Stimulated activated CD4-positive, alpha-beta T cell treated with anti-CD3 and anti-CD28 coated beads, Interleukin-2, amount 100 ng/mL, for 4 hours (primary cell): ENCODE measurements around the gene SLC43A3.

Experiments used
- DNase-seq: peaks from one replicate; pipeline ENCODE4 v3.0.0-alpha.2; 2020; ENCODE audit warnings: low read depth

SLC43A3 gene

DNA sequence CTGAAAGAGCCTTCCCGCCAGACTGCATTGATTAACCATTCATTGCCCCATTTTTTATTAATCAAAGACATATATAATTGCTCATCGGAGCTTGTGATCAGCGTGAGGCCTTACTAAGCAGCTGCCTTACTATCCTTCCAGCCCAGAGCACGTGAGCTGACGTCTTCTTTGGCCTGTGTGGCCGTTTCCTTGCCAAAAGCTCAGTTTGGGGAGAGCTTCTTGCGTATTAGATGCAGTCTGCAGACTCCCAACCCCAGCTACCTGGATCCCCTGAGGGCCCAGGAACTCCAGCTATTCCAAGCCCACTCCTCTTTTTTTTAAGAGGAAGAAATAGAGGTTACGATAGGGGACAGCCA is 784 bp upstream of the SLC43A3 start:
- DNase-seq, result no peak

DNA sequence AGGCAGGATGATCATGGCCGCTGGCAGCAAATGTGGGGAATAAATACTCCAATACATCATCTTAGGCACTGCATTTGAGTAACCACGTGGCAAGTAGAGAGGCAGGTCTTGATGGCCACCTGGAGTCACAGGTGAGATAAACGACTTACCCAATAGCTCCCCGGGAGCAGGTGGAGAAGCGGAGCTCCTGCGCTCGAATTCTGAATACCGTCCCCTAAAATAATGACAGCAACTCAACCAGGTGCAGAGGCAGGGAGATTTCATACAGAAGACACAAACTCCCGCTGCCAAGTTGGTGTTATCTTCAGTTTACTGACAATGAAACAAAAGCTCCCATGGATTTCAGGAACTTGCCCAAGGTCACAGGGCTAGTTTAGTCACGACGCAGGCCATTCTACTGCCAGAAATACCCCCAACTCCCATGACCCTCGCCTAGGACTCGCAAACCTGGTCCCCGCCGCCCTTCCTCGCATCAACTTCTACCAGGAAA is 437 bp downstream of the SLC43A3 start:
- DNase-seq, result no peak

DNA sequence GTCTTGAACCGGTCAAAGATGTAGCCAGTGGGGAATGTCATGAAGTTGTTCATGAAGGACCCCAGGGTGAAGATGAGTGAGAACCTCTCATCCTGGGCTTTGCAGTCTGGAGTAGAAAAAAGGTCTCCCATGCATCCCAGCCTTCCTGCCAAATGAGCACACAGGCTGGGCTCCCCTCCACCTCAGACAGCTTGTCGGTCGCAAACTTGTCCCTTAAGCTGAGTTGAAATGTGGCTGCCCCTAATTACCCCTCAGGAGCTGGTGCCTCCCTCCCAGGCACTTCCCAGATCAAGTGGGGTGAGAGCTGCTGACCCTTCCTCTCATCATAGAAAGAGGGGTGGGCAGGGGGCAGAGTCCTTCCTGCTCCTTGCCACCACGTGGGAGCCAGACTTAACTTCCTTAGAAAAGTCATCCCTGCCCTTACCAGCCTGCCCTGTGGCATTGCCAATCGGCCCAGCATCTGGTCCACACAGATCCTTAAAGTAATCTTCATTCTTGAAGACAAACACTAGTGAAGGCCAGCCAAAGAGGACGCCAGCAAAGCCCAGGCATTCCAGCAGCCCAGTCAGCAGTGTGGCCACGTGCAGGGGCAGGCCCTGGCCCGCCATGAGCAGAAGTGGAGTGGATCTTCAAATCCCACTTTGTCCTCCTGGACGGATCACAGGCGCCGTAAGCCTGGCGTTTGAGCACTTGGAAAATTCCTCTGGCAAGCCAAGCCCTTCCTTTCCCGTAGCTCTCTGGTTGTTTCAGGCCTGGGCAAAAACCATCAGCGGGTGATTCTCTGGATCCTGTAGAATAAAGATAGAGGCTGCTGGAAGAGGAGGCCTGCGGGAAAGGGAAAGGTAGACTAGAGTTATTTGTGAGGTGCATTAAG is 1.1 kb downstream of the SLC43A3 start:
- DNase-seq, result no peak

DNA sequence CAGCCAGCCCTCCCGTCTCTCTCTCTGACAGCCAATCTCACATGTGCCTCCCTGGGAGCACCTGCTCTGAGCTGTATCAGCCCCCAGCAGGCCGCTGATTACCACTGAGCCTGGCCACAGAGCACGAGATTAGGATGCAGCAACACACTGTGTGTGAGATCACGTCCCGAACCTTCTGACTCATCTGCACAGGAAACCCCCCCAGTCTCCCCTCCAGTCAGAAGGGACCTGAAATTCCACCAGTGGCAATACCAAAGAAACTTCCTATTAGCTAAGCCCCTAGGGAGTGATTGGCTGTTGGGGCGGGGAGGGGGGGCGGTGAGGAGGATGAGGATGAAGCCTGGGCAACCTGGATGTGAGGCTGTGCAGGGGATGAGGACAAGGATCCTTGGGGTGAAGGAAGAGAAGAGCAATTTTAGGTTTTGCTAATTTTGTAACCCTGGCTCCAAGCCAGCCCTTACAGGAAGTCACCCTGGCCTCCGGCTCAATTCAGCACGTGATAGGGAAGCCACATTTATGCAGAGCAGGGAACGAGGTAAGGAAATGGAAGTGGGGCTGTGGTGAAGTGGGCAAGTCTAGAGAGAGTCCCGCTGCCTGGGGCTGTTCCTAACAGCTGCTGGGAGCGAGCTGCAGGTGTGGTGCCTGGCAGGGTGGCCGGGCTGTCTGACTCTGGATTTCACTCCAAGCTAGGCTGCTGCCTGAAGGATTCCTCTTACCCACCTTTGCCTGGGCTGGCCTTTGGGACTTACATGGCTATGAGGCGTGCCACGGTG is 1.9 kb downstream of the SLC43A3 start:
- peak; percentile 89 for DNase-seq

DNA sequence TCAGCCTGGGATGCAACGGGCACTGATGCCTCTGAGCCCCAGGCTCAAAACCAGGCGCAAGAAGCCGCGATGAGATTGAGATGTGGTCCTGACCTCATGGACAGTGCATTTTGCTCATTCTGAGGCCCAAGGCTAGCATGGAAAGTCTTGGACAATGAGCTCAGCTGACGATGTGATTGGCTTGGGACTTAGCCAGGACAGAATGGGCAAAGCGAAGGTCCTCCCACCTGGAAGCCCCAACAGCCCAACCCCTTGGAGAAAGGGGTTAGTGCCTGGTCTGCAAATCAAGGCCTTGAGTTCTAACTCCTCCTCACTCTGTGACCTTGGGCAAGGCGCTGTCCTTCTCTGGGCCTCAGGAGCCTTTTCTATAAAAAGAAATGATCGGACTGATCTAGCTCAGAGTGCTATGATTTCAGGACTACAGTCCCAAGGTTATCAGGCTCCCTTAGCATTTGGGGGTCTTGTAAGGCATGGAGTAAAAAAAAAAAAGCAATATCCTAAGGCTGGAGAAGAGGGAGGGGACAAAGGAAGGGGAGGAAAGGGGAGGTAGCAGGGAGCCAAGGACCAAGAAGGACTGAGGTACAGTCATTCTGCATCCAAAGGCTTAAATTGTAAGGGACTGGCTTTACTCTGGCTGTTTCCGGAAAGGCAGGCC is 2.7 kb downstream of the SLC43A3 start:
- DNase-seq, result no peak

DNA sequence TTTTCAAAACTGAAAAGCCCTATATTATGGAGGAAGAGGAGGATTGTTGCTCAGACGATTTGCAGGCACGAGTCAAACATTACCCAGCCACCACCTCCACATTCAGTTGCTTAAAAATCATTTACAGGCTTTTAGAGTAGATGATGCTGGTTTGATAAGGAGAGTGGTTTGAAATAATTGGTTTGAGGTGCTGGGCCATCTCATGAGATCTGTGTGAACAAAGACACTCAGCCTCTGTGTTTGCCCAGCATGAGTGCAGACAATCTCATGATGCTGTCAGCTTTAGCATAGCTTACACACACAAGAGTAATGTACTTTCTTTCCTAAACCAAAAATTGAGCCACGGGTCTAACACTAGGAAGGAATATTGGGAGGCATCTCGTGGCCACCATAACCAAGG is 4.3 kb downstream of the SLC43A3 start:
- DNase-seq, result no peak

DNA sequence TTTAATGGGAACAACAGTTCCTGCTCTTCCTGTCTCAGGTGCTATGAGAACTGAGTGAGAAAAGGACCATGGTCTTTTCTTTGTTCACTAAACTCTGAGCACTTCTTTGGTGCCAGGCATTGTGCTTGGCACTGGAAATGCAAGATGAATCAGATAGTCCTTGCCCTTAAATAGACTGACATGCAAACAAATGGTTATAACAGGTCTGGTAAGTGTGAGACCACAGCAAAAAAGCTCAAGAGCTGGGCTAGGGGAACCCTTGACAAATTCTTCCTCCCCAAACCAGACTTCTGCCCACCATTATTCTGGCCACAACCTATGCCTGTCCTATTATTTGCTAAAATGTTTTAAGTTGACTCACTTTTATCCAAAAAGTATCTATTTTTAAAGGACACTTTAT is 5.1 kb downstream of the SLC43A3 start:
- DNase-seq, result no peak

DNA sequence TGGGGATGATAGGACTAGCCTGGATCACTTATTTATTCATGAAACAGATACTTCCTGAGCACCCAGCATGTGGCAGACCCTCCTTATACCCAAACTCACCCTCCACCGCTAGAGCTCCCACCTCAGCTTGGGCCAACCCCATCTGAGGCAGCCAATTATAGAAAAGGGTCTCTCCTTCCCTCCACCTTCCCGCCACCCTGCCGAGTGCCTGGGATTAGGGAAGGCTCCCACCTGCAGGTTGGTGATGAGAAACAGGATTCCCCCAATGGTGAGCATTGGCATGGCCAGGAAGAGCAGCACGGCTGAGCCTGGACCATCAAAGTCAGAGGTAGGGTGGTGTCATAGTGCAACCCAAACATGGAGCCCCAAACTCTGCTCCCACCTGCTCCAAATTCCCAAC is 5.9 kb downstream of the SLC43A3 start:
- DNase-seq, result no peak

DNA sequence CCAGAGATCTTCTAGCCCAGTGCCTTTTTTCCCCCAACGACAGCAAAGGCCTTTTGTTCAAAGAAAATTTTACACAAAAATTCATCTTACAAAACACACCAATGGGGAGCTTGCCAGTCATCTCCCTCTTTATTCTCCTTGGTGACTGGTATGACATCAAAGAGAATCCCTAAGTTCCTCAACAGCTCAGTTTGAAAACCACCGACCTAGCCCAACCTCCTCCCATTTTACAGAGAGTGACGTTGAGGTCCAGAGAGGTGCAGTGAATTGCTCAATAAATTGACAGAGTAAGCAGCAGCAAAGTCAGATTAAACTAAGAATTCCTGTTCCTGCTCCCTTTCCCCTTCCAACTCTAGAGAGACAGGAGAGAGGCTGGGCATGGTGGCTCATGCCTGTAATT is 7.8 kb downstream of the SLC43A3 start:
- DNase-seq, result no peak

DNA sequence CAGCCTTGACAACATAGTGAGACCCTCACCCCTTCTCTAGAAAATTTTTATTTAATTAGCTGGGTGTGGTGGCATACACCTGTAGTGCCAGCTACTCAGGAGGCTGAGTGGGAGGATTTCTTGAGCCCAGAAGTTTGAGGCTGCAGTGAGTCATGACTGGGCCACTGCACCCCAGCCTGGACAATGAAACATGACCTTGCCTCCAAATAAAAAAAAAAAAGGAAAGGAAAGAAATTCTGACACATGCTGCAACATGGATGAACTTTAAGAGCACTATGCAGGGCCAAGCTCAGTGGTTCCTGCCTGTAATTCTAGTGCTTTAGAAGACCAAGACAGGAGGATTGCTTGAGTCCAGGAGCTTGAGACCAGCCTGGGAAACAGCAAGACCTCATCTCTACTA is 8.8 kb downstream of the SLC43A3 start:
- no peak for DNase-seq

DNA sequence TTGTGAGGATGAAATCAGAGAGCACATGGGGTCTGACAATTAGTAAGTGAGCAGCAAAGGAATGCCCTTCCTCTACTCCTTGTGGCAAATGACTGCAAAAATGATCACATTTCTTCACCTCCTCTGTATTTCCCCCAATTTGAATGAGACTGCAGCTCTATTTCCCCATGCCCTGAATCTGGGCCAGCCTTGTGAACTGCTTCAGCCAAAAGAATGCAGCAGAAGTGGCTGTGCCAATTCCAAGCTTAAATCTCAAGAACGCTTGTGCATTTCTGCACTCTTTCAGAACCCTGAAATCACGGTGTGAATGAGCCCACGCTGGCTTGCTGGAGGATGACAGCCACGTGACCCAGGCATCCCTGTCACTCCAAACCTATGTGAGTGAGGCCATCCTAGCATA is 9.9 kb downstream of the SLC43A3 start:
- DNase-seq, result no peak

DNA sequence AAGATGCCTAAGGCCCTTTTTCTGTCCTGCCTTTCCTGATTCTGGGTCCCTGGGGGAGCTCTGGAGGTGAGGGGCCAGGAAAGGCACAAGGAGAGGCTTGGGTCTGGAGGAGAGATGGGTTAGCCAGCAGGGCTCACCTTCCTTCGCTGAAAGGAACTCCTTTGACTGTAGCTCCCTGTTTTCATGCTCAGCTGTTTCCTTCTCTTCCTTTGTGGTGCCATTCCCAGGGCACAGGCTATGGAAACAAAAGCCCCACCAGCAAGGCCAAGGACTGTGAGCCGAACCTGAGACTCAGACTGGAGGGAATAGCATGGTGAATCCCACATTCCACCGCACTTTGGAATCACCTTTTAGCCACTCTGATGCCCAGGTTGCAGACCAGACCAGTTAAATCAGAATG is 10.5 kb downstream of the SLC43A3 start:
- no peak for DNase-seq

DNA sequence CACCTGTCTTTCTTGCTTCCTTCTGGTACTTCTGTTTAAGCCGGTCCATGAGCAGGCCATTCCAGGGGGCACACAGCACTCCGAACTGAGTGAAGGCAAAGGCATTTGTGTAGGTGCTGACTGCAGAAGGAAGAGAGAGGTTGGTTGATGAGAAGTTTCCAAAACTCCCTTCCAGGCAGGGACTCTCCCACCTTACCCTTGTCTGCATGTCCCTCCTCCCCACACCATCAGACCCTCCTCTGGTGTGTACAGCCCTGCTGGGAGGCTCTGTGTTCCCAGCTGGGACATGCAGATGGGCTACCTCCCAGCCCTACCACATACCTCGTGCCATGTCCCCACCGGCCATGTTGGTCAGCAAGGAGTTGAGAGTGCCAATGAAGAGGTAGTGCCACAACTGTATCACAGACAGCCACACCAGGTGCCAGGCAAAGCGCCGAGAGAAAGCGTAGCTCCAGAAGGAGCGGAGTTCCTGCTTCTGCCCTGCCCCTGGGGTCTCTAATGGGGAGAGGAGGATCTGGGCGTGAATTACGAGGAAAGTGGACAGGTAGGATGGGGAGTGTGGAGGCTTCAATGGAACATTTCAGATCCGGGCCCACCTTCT is 12.2 kb downstream of the SLC43A3 start:
- no peak for DNase-seq

DNA sequence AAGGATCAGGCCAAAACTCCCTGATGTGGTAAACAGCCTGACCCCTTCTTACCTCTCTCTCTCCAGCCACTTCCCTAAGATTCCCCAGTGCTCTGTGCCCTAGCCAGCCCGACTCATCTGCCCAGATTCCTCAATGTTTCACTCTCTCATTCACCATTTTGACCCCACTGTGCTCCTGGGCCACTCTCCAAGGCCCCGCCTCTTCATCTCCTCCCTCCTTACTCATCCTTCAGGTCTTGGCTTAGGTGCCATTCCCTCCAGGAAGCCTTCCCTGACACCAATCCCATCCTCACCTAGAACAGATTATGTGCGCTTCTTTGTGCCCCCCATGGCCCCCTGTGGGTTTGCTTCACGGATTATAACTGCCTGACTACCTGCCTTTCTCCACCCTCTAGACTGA is 13.2 kb downstream of the SLC43A3 start:
- DNase-seq, result no peak

DNA sequence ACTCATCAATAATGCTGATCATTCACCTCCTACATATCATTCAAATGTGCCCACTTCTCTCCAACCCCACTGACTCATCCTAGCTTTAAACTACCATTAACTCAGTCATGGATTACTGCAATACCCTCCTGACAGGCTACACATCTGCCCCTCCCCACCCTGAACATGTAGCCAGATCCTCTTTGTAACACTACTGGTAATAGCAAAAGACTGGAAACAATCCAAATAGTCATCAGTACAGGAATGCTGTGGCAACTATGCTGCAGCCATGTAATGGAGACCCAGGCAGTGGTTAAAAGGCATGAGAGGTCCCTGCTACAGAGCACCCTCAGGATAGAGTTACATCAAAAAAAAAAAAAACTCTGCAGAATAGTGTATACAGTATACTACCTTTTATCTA is 16.6 kb downstream of the SLC43A3 start:
- DNase-seq, result no peak

DNA sequence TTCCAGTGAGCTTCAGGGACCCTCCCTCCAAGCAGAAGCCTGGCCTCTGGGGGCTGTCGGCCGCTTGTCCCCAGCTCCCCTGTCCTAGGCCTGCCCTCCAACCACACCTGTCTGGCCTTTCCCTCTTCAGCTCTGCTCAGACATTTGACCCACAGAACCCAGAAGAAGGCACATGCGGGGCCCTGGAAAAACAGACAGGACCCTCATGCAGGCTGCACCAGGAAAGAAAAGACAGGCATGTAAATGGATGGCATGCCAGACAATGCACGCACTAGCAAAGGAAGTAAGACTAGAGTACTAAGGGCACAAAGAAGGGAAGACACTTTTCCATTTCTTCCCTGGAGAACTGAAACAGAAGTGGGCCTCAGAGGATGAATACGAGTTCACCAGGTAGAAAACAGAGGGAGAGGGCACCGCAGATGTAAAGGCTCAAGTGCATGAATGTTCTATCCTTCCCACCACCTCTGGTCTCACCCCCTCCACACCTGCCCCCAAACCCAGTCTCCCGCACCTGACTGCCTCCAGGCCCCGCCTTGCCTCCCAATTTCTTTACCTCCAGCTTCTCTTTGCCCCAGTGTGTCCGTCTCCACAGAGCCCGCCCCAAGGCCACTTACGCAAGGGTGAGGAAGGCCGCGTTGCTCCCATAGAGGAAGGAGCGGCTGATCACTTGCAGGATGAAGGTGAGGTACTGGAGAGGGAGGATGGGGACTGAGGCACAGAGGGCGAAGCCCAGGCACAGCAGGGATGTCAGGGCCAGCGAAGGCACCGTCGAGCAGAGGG is 17.4 kb downstream of the SLC43A3 start:
- no peak for DNase-seq

DNA sequence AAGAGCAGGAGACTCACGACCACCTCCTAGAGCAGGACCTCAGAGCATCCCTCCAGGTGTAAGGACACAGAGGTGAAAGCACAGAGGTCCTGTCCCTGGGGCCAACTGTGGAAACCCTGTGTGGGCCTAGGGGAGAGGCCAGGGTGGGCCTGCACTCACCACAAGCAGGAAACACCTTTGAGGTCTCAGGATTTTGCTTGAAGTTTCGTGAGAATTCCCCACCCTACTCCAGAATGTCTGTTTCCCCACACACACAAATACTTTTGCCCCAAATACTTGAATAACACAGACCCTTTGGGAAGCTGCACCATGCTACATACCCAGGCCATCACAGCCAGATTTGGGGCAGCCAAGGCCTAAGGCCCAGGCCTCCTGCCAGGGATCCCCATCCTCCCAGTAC is 18.1 kb downstream of the SLC43A3 start:
- DNase-seq, result no peak

DNA sequence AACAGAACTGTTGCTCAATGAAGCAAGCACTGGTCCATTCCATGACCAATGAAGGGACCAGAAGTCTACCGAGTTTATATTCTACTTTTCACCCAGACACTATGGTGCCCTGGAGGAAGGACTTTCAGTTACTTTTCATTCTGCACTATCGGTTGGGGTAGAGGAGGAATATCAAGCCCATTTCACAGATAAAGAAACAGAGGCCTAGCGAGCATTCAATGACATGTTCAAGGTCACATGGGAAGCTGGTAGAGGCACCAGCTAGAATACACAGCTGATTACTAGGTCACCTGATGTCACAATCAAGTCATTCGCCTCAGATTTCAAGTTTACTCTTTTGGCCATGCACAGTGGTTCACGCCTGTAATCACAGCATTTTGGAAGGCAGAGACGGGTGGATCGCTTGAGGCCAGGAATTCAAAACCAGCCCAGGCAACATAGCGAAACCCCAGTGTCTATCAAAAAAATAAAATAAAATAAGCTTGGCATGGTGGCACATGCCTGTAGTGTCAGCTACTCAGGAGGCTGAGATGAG is 18.9 kb downstream of the SLC43A3 start:
- DNase-seq, result no peak

DNA sequence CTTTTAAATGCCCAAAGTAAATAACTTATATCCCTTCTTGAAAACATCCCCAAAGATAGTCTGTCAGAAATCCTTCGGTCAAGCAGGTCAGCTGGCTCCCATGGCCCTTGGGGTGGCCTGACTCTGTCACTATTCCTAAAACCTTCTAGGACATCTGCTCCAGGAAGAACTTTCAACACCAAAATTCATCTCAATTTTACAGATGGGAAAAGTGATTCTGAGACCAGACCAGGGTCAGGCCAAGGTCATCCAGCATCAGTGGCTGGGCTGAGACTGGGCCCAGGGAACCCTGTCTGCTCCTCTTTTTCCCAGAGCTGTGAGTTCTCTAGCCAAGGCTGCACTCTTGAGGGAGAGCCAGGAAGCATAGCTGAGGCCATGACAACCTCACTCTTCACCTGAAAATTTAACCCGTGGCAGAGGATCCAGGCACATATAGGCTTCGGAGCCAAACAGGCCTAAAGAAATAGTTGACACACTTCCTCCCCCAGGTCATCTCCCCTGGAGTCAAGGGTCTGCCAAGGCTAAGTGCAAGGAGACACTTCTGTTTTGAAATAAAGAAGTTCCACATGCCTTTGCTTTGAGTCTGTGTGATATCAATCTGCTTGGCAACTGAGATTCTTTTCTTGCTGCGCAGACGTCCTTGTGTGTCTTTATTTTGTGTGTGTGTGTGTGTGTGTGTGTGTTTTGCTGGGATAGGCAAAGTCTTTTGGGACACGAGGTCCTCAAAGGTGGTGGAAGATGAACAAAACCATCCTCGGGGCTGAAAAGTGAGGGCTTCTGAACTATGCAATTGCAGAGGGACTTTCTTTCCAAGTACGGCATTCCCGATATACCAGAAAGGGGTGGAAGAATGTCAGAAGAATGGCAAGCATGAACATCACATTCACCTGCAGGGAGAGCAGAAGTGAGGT is 19.7 kb downstream of the SLC43A3 start:
- DNase-seq, result no peak

DNA sequence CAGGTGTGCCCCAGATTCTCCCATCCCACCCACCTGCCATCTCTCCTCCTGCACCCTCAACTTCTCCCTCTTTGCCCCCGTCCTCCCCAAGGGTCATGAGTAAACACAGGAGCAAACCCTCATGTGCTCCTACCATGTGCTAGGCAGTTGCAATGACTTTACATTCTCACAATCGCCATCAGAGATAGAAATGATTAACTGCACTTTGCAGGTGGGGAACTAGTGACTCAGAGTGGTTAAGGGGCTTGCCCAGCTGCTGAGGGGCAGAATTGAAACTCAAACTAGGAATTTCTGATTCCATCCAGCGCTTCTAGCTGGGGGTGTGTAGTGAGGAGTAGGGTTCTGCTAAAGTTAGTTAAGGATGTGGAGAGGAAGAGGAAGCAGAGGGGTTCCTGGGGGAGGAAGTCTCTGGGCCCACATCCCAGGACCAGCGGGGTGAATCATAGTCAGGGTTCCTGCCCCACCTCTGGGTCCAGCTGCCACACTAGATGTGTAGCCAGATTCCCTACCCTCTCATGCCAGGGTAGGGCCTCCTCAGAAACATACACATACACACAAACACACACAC is 20.5 kb downstream of the SLC43A3 start:
- peak; percentile 59 for DNase-seq
